Neural crest cell (in vitro differentiated cells): Measurements from ENCODE around the gene GRM1. TPM values are rescaled to one million over a fixed set of nuclear protein-coding genes. Genes with fewer than 3 reads are reported as not detected.

Experiments
- DNase-seq: peaks from one replicate; pipeline ENCODE4 v3.0.0; 2021; ENCODE audit warnings: low read depth, mixed read lengths, low spot score
- H3K27ac Mint-ChIP-seq: one replicate; pipeline ENCODE4 v1.8.0; 2021; ENCODE audit warnings: mild to moderate bottlenecking, mixed read lengths; ENCODE audit not compliant: unreplicated experiment
- H3K27me3 Mint-ChIP-seq: 2 replicates; pipeline ENCODE4 v1.8.0; 2021; ENCODE audit warnings: low read depth, mild to moderate bottlenecking, mixed read lengths
- H3K36me3 Mint-ChIP-seq: 2 replicates; pipeline ENCODE4 v1.8.0; 2021; ENCODE audit warnings: low read depth, mild to moderate bottlenecking, mixed read lengths
- H3K4me1 Mint-ChIP-seq: 2 replicates; pipeline ENCODE4 v1.8.0; 2021; ENCODE audit warnings: mixed read lengths
- H3K4me3 Mint-ChIP-seq: one replicate; pipeline ENCODE4 v1.8.0; 2021; ENCODE audit warnings: mild to moderate bottlenecking, mixed read lengths
- H3K9me3 Mint-ChIP-seq: 2 replicates; pipeline ENCODE4 v1.8.0; 2021; ENCODE audit warnings: mixed read lengths
- CTCF ChIP-seq: fragments of 200-600 bp; sonication (generic); conservative IDR thresholded peaks from 2 replicates; pipeline ENCODE4 v1.5.0; 2021; ENCODE audit warnings: antibody characterized with exemption, mild to moderate bottlenecking
- total RNA-seq: library from RNA; stranded (reverse); gene quantifications from 2 replicates; pipeline ENCODE4 v1.2.1, GENCODE V29; 2021

GRM1 gene
- total RNA-seq, 1 donor from 2014 or later = 0.63 TPM

DNA sequence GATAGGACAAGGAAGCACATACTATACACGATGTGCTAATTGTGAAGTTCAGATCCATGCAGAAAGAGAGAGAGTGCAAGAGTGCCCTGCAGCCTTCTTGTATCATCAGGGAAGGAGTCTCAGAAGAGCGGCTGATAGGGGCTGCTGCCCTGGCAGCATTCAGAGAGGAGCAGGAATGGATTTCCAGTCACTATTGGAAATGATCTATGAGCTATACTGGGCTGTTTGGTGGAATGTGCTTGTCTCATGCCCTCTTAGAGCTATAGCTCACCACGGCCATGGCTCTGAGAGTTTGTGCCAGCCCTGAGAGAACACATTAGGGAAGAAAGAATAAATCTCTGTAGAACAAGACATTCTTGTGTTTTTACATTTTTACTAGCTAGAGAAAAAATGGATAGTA, 302.2 kb downstream of the GRM1 start:
- H3K36me3 Mint-ChIP-seq = no peaks in the 10 kb centered on the region

GRCh38 chr6:146335336-146335735, 306.5 kb downstream of the GRM1 start:
- Mint-ChIP-seq H3K27ac (no peak overlapping the region), H3K9me3 (no peaks in the 10 kb centered on the region), H3K4me3 (no peak overlapping the region), H3K36me3 (no peaks in the 10 kb centered on the region), H3K27me3 (no peaks in the 10 kb centered on the region), H3K4me1 (no peaks in the 10 kb centered on the region)
- DNase-seq = no peak
- no peak for TF ChIP-seq CTCF

More for the DNA sequence above, 302.2 kb downstream of the GRM1 start:
- H3K4me1 Mint-ChIP-seq = no peaks in the 10 kb centered on the region
- H3K27ac Mint-ChIP-seq = no peak overlapping the region
- no peak overlapping the region for H3K4me3 Mint-ChIP-seq
- H3K27me3 Mint-ChIP-seq = no peaks in the 10 kb centered on the region
- no peak for DNase-seq
- TF ChIP-seq CTCF = no peak
- H3K9me3 Mint-ChIP-seq = no peaks in the 10 kb centered on the region

DNA sequence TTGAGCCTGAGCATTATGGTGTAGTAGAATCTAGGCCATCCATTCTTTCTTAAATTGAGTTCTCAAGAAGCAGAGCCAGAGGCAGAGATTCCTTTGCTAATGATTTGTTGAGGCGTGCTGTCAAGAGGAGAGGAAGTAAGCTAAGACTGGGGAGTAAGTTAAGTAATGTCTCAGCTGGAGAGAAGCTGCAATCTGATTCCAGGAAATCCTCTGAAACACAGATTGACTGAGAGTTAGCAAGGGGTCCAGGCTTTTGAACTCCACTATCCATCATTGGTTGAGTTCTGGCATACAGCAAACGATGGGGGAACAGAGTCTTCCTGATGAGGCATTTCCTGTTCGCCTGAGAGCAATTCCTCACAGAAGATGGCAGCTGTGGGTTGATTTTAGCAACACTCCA, 307.3 kb downstream of the GRM1 start:
- Mint-ChIP-seq H3K27me3 (no peaks in the 10 kb centered on the region), H3K4me1 (no peaks in the 10 kb centered on the region), H3K36me3 (no peaks in the 10 kb centered on the region), H3K4me3 (no peak overlapping the region), H3K27ac (no peak overlapping the region), H3K9me3 (no peaks in the 10 kb centered on the region)
- TF ChIP-seq CTCF = no peak
- no peak for DNase-seq

- TF ChIP-seq CTCF = no peak
- H3K4me1 Mint-ChIP-seq = no peaks in the 10 kb centered on the region
- no peak overlapping the region for H3K27ac Mint-ChIP-seq
- no peak overlapping the region for H3K4me3 Mint-ChIP-seq
- no peaks in the 10 kb centered on the region for H3K36me3 Mint-ChIP-seq
- H3K9me3 Mint-ChIP-seq = no peaks in the 10 kb centered on the region
- no peak for DNase-seq
- no peaks in the 10 kb centered on the region for H3K27me3 Mint-ChIP-seq
These were observed 308.5 kb downstream of the GRM1 start for GRCh38 chr6:146337376-146337775.

GRCh38 chr6:146339716-146340115, 310.9 kb downstream of the GRM1 start:
- Mint-ChIP-seq H3K27ac (no peak overlapping the region), H3K27me3 (no peaks in the 10 kb centered on the region), H3K4me1 (no peaks in the 10 kb centered on the region), H3K4me3 (no peak overlapping the region), H3K9me3 (no peaks in the 10 kb centered on the region), H3K36me3 (no peaks in the 10 kb centered on the region)
- TF ChIP-seq CTCF = no peak
- DNase-seq = no peak
